HG03571 (cell line): Measurements from ENCODE around the gene PIK3R3.
A peak's percentile ranks its signal among the peaks of the same experiment; 100 is the strongest.

Source experiments
- ATAC-seq: cut with Tn5 transposase; IDR thresholded peaks from one replicate; pipeline ENCODE4 v1.9.1; 2021; ENCODE audit not compliant: unreplicated experiment

Gene PIK3R3

DNA sequence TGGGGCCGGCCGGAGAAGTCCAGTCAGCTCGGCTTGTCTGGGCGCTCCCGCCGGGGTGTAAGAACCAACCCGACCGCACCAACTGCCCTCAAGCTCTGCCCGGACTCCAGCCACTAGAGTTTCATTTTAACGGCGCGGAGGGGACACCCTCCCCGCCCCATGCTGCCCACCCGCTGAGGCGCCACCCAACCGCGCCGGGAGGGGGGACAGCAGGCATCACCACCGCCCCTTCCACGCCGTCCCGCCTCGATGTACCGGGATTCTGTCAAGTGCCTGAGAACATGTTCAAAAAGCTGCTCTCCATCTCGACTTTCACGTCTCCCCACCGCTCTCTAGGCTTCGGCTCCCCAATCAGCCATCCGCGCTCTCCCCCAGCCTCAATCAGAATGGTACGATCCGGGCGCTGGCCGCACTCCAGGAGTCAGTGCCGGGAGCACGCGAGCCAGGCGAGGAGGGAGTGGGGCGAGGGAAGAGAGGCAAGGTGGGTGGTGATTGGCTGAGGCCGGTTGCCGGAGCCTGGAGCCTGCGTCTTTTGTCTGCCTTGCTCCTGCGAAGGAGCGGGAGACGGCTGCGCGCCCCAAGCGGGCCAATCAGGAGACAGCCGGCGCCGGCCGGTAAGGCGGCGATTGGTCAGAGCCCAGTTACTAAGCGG lies at the start of gene PIK3R3:
Gene PIK3R3 (minus strand): TSS at position 101 of the 652 bp plus-strand sequence. CDS start 677 bp downstream, outside the sequence.
- peak; percentile 86 for ATAC-seq

DNA sequence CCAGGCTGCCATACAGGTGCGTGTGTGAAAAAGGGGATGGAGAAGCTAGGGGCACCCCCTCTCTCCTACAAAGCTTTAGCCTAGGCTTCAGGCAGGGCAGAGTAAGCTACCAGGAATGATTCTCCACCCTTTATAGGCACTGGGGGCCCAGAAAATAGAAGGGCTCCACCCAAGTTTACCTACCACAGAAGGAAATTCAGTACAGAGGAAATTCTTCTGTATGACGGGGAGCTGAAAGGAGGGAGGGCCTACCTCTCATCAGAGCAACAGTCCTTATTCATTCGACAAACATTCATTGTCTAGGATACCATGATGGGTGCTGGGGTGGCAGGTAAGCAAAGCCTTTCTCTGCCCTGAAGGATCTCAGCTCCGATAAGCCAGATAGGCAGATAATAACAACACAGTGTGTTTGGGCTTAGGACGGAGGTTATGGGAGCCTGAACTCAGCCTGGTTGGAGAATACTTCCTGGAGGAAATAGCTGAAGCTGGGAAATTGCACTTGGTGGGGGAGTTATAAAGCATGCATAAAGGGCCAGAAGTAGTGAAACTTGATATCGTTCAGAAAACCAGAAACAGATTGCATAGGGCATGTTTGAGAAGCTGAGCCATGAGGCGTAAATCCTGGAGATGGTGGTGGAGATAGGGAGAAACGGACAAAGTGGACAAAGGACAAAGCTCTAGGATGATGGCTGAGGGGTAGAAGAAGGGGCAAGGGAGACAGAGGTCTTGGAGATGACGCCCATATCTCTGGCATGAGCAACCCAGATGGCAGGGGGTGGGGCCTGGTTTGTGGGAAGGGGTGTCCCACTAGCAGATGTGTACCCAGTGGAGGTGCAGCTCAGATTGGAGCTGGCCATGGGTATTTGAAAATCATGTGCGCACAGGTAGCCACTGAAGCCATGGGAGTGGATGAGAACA lies 49.2 kb upstream of the PIK3R3 start:
- no peak for ATAC-seq

DNA sequence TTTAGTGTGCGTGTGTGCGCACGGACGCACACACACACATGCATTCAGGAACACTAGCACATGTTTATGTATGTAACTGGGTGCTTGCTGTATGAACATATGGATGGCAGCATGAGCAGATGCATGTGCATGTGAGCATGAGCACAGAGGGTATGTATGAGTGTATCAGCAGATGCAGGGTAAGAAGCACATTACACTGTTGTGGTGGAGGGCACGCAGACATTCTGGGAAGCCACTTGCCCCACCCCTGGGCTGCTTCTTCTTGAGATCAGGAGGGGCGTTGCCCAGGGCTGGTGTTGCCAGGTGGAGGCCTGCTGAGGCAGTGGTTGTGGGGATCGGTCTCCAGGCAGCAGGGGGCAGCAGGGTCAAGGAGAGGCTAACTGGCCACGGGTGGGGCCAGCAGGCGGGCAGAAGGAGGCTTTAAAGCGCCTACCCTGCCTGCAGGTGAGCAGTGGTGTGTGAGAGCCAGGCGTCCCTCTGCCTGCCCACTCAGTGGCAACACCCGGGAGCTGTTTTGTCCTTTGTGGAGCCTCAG lies 47.7 kb upstream of the PIK3R3 start:
- no peak for ATAC-seq

DNA sequence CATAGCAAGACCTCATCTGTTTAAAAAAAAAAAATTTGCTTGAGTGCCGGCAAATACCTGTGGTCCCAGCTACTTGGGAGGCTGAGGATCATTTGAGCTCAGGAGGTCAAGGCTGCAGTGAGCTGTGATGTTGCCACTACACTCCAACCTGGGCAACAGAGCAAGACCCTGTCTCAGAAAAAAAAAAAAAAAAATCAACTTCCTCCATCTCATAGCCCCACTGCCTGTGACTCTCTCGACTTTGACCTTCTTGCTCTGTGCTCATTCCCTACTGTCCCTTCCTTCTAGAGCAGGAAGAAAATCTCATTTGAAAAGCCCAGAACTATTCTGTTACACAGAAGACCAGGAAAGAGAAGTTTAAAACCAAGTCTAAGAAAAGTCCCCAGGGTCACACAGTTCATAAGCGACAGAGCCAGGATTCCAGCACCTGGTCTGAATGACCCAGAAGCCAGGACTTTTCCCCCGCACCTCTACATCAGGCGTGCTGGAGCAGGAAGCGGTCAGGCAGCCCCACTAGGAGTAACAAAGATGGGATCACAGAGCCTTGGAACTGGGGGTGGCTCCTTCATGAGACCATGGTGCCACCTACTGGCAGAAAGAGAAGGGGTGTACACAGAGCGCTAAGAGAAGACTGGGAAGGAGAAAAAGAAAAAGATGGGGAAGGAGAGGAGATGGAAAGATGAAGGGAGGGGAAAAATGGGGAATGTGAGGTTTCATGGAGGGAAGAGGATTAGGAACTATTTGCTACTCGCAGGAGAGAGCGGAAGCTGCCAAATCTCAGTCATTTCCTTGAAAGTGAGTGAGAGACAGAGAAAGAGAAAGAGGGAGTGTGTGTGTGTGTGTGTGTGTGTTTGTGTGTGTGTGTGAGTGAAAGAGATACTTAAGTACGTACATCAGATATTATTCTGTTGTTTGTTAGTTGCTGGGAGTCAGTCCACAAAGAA lies 47.0 kb upstream of the PIK3R3 start:
- no peak for ATAC-seq

DNA sequence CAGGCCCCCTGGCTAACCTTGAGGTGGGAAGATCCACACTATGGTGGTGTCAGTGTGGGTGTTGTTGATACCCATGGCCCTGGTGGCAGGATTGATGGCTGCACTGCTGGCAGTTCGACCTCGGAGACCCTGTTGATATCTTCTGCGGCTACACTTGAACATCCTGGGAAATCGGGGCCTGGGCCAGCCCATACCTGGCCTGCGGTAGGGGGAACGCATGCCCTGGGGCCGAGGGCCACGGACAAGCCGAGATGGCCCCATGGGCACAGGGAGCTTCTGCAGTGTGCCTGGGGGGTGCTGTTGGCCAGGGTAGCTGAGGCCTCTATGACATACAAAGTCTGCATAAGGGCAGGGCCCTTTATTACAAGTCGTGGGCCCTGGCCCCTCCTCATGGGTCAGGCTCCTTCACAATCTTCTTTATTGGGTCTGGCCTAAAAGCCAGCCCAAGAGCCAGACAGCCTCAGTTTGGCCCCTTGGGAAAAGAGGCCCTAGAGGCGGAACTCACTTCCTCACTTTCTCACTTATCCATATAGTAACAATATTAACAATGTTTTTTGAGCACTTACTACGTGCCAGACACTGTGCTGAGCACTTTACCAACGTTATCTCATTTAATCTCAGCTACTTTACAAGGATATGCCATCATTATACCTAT lies 43.9 kb upstream of the PIK3R3 start, which contains the start of gene P3R3URF:
Gene P3R3URF (minus strand): TSS at position 278 of the 655 bp plus-strand sequence. CDS start 17 bp downstream, at position 261.
- ATAC-seq = no peak

DNA sequence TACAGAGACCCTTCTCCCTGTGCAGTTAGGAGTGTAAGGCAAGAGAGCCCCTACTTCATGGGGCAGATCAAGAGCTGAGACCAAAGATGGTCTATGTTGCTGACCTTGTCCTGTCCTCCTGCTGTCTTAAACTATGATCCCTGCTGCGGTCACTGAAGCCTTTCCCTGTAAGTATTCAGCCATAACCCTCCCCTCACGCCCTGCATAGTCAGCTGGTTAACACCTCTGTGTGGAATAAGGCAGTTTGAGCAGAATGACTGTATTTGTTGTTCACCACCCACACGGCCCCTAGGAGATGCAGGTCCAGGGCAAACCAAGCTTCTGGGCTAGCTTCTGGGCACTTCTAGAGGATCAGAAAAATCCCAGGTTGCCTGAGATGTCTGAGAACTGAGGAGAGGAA lies 42.8 kb upstream of the PIK3R3 start:
- no peak for ATAC-seq

DNA sequence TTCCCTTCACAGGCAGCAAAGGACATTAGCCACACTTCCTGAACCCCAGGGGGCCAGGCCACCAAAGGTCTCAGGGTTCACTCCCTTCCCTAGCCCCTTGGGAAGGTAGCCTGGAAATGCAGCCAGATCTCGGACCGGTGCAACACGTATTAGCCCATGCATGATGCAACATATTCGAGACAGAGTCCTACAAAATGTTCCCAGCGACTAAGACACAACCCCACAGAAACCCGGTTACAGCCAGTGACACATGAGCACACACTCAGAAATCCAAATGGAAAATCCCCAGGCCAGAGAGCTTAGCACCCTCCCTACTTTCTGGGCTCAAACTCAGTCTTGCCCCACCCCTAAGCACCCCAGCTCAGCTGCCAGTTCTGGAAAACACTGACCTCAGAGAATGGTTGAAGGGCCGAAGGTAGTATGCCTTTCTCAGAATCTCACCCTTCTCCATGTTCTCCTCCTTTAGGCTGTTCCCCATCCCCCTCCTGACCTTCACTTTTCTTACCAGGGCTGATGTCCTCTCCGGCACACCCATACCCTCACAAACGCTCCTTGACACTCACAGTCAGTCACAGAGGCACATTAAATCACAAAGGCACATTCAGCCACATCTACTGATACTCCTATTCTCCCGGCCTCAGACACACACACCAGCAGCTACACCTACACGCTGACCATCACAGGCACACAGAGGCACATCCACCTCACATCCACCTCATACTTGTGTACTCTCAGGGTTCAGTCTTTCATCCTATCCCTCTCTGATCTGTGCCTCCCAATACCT lies 42.2 kb upstream of the PIK3R3 start, which contains the start of gene TSPAN1:
Gene TSPAN1 (plus strand): TSS at position 640 of the 784 bp plus-strand sequence. CDS start 6,021 bp downstream, outside the sequence.
- no peak for ATAC-seq

DNA sequence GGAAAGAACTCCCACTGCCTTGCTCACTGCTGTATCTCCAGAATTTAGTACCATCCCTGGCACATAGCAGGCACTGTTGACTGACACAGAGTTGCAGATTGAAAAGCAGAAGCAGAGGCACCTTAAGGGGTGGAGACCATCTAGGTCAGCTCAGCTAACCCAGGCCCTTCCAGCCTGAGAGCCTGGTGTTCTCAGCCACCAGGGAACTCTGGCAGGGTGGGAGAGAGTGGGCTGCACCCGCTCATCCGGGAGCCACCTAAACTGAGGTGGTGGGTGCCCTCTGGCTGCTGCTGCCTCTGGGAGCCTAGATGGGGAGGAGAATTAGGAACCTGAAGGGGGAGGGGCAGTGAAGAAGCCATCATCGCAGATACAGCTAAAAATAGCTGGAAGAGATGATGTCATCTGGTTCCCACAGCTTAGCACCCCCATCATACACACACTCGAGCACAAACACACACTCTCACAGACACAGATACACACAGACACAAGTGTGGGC lies 41.0 kb upstream of the PIK3R3 start:
- ATAC-seq = no peak

DNA sequence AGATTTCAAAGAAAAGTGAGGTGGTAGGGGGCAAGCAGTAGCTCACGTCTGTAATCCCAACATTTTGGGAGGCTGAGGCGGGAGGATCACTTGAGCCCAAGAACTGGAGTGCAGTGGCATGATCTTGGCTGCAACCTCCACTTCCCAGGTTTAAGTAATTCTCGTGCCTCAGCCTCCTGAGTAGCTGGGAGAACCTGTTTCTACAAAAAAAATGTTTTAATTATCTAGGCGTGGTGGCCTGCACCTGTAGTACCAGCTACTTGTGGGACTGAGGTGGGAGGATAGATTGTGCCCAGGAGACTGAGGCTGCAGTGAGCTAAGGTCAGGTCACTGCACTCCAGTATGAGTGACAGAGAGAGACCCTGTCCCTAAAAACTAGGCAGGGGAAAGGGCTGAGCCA lies 39.9 kb upstream of the PIK3R3 start:
- ATAC-seq = no peak

DNA sequence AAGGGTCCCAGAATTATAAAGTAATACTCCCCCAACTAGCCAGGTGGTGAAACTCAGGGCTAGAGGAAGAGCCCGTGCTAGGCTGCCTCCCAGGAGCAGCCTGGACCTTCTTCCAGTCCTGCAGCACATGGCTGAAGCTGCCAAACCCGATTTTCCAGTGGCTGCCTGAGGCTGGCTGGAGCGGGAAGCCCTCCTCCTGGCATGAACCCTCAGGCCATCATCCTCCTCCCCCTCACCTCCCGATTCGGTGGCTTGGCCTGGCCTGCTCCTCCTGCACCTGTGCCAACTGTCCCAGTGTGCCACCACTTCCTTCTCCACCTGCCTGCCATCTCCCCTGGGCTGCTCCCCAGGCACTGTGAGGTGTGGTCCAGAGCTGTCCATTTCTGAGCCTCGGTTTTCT lies 39.4 kb upstream of the PIK3R3 start:
- ATAC-seq = no peak

DNA sequence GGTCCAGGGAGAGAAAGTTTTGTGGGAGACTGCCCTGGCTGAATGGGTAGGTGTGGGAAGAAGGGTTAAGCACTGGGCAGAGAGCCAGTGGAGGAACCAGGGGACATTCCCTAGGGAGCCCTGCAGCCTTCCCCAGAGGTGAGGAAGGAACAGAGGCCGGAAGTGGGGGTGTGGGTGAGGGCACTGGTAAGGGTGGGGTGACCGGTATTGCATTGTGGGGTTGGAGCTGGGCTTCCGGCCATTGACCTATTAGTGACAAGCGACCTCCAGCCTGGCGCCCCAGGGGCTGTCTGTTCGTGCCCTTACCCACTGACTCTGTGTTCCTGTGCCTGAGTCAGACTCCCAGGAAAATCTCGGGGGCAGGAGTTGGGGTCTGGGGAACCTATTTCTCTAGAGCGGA lies 38.9 kb upstream of the PIK3R3 start:
- ATAC-seq = no peak

DNA sequence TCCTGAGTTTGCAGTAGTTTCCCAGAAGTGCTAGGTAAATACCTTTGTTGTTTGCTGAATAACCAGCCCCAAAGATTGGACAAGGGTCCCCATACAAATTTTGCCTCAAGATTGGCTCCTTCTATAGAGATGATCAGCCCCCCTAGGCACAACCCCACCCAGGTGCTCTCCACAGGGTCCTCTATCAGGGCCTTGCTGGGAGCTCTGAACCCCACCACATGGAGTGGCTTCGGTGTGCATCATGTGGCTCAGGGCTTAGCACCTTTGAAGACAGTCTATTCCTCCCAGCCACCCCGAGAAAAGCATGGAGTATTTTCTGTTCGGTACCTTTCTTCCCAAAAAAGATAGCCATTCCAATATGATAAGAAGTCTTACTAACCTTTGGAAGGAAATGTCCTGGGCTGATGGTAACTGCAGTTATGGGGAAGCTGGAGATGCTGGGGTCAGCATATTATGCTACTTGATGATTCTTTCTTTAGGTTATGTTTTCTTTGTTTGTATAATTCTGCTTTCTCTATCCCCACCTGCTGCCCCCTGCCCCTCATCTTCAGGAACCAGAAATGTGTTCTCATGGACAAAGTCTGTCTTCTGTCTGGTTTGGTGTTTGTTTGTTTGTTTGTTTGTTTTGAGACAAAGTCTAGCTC lies 37.5 kb upstream of the PIK3R3 start:
- no peak for ATAC-seq

DNA sequence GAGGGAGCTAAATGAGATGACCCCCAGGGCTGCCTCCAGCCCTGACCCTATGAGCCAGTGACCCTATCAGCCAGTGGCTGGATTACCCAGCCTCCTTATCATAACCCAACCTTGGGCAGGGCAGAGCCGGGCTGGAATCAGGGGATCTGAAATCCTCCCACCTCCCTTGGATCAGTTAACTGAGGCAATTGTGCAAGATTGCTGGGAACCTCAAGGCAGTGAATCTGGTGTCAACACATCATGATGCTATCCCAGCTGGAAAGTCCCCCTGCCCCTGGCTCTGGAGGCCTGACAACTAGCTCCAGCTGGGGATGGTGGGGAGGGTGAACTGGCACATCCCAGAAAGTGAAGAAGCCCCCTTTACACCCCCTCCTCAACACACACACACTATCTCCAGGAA lies 36.0 kb upstream of the PIK3R3 start:
- no peak for ATAC-seq

DNA sequence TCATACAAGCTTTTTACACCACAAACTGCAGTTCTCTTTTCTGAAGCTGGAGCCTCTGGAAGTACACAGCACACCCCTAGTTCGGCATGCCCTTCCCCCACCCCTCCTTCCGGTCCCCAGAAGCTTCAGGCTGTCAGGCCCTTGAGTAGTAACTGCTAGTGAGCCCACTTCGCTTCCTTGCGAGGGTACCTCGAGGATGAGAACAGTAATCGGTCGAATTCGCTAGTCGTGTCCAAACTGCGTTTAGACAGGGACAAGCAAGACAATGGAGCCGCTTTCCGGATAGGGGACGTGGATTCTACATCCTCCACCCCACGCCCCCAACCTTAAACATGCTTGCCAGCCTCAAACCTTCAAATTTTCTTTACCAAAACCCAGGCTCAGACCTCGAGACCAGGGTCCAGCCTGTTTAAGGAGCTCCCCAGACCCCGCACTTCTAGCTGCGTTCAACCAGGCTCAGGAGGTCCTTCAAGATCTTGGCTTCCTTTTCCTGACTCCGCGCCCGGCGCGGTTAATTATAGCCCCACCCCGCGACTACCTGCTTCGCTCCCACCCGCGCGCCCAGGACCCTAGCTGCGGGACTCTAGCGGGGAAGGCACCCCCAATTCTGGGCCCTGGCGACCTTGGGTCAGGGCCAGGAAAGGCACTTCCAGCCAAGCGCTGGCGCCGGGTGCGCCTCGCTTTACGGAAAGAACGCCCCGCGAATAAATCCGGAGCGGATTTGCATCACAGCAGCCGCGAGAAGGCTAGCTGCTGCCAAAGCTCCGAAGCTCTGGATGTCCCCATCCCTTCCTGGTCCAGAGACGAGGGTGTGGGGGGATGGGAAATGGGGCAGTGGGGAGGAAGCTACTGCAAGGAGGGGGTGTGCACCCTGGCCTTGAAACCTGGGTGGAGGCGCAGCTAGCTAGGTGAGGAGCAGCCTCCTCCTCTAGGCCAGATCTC lies 34.4 kb upstream of the PIK3R3 start:
- no peak for ATAC-seq

DNA sequence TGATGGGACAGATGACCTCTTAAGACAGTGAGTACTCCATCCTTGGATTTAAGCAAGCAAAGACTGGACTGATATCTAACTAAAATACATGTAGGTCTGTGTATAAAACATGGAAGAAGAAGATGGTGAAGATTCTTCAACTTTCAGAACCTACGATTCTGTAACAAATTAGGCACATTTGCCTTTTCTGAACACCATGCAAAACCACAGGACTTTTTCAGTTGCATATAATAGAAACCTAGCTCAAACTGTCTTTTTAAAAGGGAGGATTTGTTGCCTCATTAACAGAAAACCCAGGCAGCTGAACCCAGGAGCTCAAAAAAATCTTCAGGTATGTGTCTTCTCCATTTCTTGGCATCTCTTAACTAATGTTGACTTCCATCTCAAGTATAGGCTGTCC lies 27.8 kb upstream of the PIK3R3 start:
- no peak for ATAC-seq

DNA sequence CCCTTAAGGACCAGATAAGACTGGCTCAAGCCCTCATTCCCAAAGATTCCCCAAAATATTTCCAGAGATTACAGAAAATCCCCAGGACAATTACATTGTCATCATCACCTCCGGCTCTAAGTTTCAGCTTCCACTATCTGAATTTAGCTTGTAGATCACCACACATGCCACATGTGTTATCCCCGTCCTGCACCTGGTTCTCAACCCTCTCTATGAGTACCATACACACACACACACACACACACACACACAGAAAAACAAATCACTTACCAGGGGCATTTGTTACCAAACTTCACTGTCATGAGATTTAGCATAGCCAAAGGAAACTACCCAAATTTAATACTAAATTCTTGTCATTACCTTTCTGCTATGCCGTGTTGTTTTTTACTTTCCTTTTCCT lies 27.1 kb upstream of the PIK3R3 start:
- no peak for ATAC-seq
